Stimulated activated CD4-positive, alpha-beta T cell treated with anti-CD3 and anti-CD28 coated beads, Interleukin-1b, Interleukin-23, amount 100 ng/mL, for 24 hours (primary cell): Measurements from ENCODE around the gene MTMR10.

Source experiments
- DNase-seq, 4 experiments: peaks; one replicate each; pipeline ENCODE4 v3.0.0-alpha.2; 2020; ENCODE audit warnings: low read depth in 4 of 4, low spot score in 1 of 4

Gene MTMR10

GRCh38 chr15:30962079-30962478 is 29.3 kb downstream of the MTMR10 start:
- DNase-seq: no peak

GRCh38 chr15:30958219-30958618 is 33.2 kb downstream of the MTMR10 start:
- no peak for DNase-seq

- no peak for DNase-seq
These were observed 35.0 kb downstream of the MTMR10 start for GRCh38 chr15:30956216-30957124.

- DNase-seq: no peak
These were observed 36.8 kb downstream of the MTMR10 start for GRCh38 chr15:30954674-30955073.

GRCh38 chr15:30953731-30954378 is 37.6 kb downstream of the MTMR10 start:
- no peak for DNase-seq

GRCh38 chr15:30953183-30953582 is 38.2 kb downstream of the MTMR10 start:
- DNase-seq: no peak

- no peak for DNase-seq
These were observed 47.6 kb downstream of the MTMR10 start for GRCh38 chr15:30943654-30944335.

- DNase-seq: no peak
These were observed 49.9 kb downstream of the MTMR10 start for GRCh38 chr15:30941520-30941919.

GRCh38 chr15:30940359-30940758 is 51.1 kb downstream of the MTMR10 start:
- DNase-seq: no peak

GRCh38 chr15:30939161-30939560 is 52.3 kb downstream of the MTMR10 start:
- DNase-seq: no peak

GRCh38 chr15:30933293-30933692 is 58.1 kb downstream of the MTMR10 start:
- DNase-seq: no peak

GRCh38 chr15:30930422-30930821 is 61.0 kb downstream of the MTMR10 start:
- DNase-seq: no peak

GRCh38 chr15:30929982-30930381 is 61.4 kb downstream of the MTMR10 start:
- no peak for DNase-seq

GRCh38 chr15:30929064-30929669 is 62.3 kb downstream of the MTMR10 start:
- no peak for DNase-seq

- DNase-seq: no peak
These were observed 63.4 kb downstream of the MTMR10 start for GRCh38 chr15:30928076-30928475.

GRCh38 chr15:30927148-30927761 is 64.2 kb downstream of the MTMR10 start:
- DNase-seq: no peak

GRCh38 chr15:30926161-30926560 is 65.3 kb downstream of the MTMR10 start:
- DNase-seq: no peak

GRCh38 chr15:30925686-30926085 is 65.7 kb downstream of the MTMR10 start:
- DNase-seq: no peak

GRCh38 chr15:30924353-30924752 is 67.1 kb downstream of the MTMR10 start:
- DNase-seq: no peak

- no peak for DNase-seq
These were observed 68.0 kb downstream of the MTMR10 start for GRCh38 chr15:30923429-30923828.
